ENCODE measurements around the gene TRIP13. TPM values are rescaled to one million over a fixed set of nuclear protein-coding genes. Genes with fewer than 3 reads are reported as not detected.

The TRIP13 gene
- total and polyA plus RNA-seq, 2 experiments from 2014 or later: 42.5 to 44.8 TPM

GRCh38 chr5:851076-851475, 41.6 kb upstream of the TRIP13 start (continued):
- no peak for TF ChIP-seq JUNB (IDR thresholded peaks at IDR 0.05; ENCODE audit: unreplicated experiment)
- no peak for TF ChIP-seq EZH2phosphoT487 (IDR thresholded peaks at IDR 0.05; ENCODE audit: unreplicated experiment)
- TF ChIP-seq ZNF462 (CRISPR knock-in tag; IDR thresholded peaks at IDR 0.05): no peak
- TF ChIP-seq STAT1 (IDR thresholded peaks at IDR 0.05; ENCODE audit: unreplicated experiment): no peak
- no peak for TF ChIP-seq ETS1 (IDR thresholded peaks at IDR 0.05)

- Mint-ChIP-seq H3K27me3 (ENCODE audit: insufficient read depth, low read depth, poor library complexity) (peaks cover 7% of the 10 kb centered on the region), H3K9me3 (no peaks in the 10 kb centered on the region; the same call in 2 of the 3 replicates), H3K4me1 (no peaks in the 10 kb centered on the region; the same call in 2 of the 3 replicates), H3K36me3 (ENCODE audit: low read depth) (peaks cover 4% of the 10 kb centered on the region; the same call in 1 of the 3 replicates), H3K27ac (no peak overlapping the region), H3K4me3 (no peak overlapping the region)
- no peak overlapping the region for H3K27ac ChIP-seq (ENCODE audit: low read depth)
- no peak overlapping the region for H3K4me2 ChIP-seq
- H3K36me3 ChIP-seq (ENCODE audit: insufficient read depth): no peaks in the 10 kb centered on the region
- no peaks in the 10 kb centered on the region for H3K79me2 ChIP-seq (replicated peaks; ENCODE audit: insufficient read depth)
- no peak overlapping the region for H3K4me3 ChIP-seq
- H3K4me1 ChIP-seq (ENCODE audit: insufficient read depth): no peaks in the 10 kb centered on the region
- no peaks in the 10 kb centered on the region for H3F3A ChIP-seq (replicated peaks; ENCODE audit: low read depth)
- TF ChIP-seq JUNB (IDR thresholded peaks at IDR 0.05; ENCODE audit: unreplicated experiment) (no peak), STAT1 (IDR thresholded peaks at IDR 0.05; ENCODE audit: unreplicated experiment) (no peak), ZNF331 (CRISPR knock-in tag; IDR thresholded peaks at IDR 0.05; ENCODE audit: low read depth) (no peak), ETS1 (IDR thresholded peaks at IDR 0.05) (no peak), NANOG (IDR thresholded peaks at IDR 0.05; ENCODE audit: borderline replicate concordance) (no peak), CREB1 (CRISPR knock-in tag; IDR thresholded peaks at IDR 0.05; ENCODE audit: low read depth) (no peak), POLR2AphosphoS5 (IDR thresholded peaks at IDR 0.05; ENCODE audit: low read depth) (no peak), ZNF114 (CRISPR knock-in tag; IDR thresholded peaks at IDR 0.05) (no peak), EZH2 (IDR thresholded peaks at IDR 0.05; ENCODE audit: low read depth, unreplicated experiment) (no peak)
- TF ChIP-seq, protein P1, sequence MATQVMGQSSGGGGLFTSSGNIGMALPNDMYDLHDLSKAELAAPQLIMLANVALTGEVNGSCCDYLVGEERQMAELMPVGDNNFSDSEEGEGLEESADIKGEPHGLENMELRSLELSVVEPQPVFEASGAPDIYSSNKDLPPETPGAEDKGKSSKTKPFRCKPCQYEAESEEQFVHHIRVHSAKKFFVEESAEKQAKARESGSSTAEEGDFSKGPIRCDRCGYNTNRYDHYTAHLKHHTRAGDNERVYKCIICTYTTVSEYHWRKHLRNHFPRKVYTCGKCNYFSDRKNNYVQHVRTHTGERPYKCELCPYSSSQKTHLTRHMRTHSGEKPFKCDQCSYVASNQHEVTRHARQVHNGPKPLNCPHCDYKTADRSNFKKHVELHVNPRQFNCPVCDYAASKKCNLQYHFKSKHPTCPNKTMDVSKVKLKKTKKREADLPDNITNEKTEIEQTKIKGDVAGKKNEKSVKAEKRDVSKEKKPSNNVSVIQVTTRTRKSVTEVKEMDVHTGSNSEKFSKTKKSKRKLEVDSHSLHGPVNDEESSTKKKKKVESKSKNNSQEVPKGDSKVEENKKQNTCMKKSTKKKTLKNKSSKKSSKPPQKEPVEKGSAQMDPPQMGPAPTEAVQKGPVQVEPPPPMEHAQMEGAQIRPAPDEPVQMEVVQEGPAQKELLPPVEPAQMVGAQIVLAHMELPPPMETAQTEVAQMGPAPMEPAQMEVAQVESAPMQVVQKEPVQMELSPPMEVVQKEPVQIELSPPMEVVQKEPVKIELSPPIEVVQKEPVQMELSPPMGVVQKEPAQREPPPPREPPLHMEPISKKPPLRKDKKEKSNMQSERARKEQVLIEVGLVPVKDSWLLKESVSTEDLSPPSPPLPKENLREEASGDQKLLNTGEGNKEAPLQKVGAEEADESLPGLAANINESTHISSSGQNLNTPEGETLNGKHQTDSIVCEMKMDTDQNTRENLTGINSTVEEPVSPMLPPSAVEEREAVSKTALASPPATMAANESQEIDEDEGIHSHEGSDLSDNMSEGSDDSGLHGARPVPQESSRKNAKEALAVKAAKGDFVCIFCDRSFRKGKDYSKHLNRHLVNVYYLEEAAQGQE (IDR thresholded peaks at IDR 0.05; ENCODE audit: unreplicated experiment): no peak
- no peak overlapping the region for H2AFZ ChIP-seq
- no peak for DNase-seq (ENCODE audit: low spot score)
- no peaks in the 10 kb centered on the region for H4K20me1 ChIP-seq (replicated peaks; ENCODE audit: insufficient read depth)
- no peaks in the 10 kb centered on the region for H3K27me3 ChIP-seq (ENCODE audit: insufficient read depth)
- no peak for ATAC-seq
- H3K9me2 ChIP-seq (ENCODE audit: insufficient read depth): no peaks in the 10 kb centered on the region
These were observed 41.1 kb upstream of the TRIP13 start for GRCh38 chr5:851553-851952.
